ENCODE data around the gene MSH6. TPM values are rescaled to one million over a fixed set of nuclear protein-coding genes. Genes with fewer than 3 reads are reported as not detected.
A peak's percentile ranks its signal among the peaks of the same experiment; 100 is the strongest.

MSH6 gene
- total RNA-seq, 1 experiment from 2014 or later: 275 TPM

- TF ChIP-seq PRDM15 (CRISPR knock-in tag; IDR thresholded peaks at IDR 0.05) (no peak), NFATC4 (CRISPR knock-in tag; IDR thresholded peaks at IDR 0.05) (no peak), TEAD1 (CRISPR knock-in tag; IDR thresholded peaks at IDR 0.05) (peak; percentile 60; the same call in 1 of the 2 replicates), ZNF317 (CRISPR knock-in tag; IDR thresholded peaks at IDR 0.05; ENCODE audit: borderline replicate concordance, low read depth) (no peak), AFF4 (CRISPR knock-in tag; IDR thresholded peaks at IDR 0.05; ENCODE audit: borderline replicate concordance) (no peak), ZNF532 (CRISPR knock-in tag; IDR thresholded peaks at IDR 0.05; ENCODE audit: borderline replicate concordance) (no peak), ATF6 (CRISPR knock-in tag; IDR thresholded peaks at IDR 0.05) (peak; percentile 75; the same call in 1 of the 2 replicates), HMGXB4 (CRISPR knock-in tag; IDR thresholded peaks at IDR 0.05) (peak; percentile 32; the same call in 1 of the 2 replicates), TEAD4 (CRISPR knock-in tag; IDR thresholded peaks at IDR 0.05) (no peak)
Measured at GRCh38 chr2:47782671-47783485, at the start of gene MSH6 (continued).
